SK-N-SH (cell line): ENCODE measurements around the gene LCN10. TPM values are rescaled to one million over a fixed set of nuclear protein-coding genes. Genes with fewer than 3 reads are reported as not detected.

Experiments
- CTCF ChIA-PET: fragments of 300-600, 350-600 bp; formaldehyde crosslinking; extraction: SDS; loops from one replicate; lab custom pipeline; 2021; lab: Yijun Ruan, JAX
- POLR2A ChIA-PET: fragments of 350-600 bp; sonication (Branson Sonifier 250); formaldehyde crosslinking; extraction: SDS; loops from one replicate; lab custom pipeline; 2020; ENCODE audit warnings: antibody characterized with exemption, inconsistent platforms; lab: Yijun Ruan, JAX
- DNase-seq: peaks from one replicate; pipeline ENCODE4 v3.0.0; 2012
- H2AFZ ChIP-seq: fragments of 200-600 bp; sonication (generic); 2 replicates; pipeline ENCODE4 v1.8.1; 2016; ENCODE audit warnings: antibody characterized with exemption, mild to moderate bottlenecking, low read depth
- H3F3A ChIP-seq: fragments of 200-600 bp; sonication (generic); replicated peaks from 2 replicates; pipeline ENCODE3; 2016; ENCODE audit warnings: antibody characterized with exemption, mild to moderate bottlenecking; ENCODE audit not compliant: insufficient read depth
- H3K27ac ChIP-seq, 2 experiments: fragments of 200-500 bp in 1 of 2; fragments of 200-600 bp in 1 of 2; sonication (Bioruptor generic) in 1 of 2; sonication (generic), shearing (Covaris generic) in 1 of 2; 2 replicates each; pipeline versions ENCODE4 v1.5.1 to v1.6.1; 2014 to 2016; ENCODE audit warnings: low read depth in 2 of 2, inconsistent platforms in 1 of 2, low read length in 1 of 2, mild to moderate bottlenecking in 1 of 2, mixed read lengths in 1 of 2
- H3K27me3 ChIP-seq: fragments of 200-600 bp; sonication (generic), shearing (Covaris generic); 2 replicates; pipeline ENCODE4 v1.6.1; 2016; ENCODE audit warnings: mixed run types; ENCODE audit not compliant: insufficient read depth
- H3K36me3 ChIP-seq, 2 experiments: fragments of 200-500 bp in 1 of 2; fragments of 200-600 bp in 1 of 2; sonication (Bioruptor generic) in 1 of 2; sonication (generic) in 1 of 2; replicated peaks in 1 of 2; 2 replicates each; pipeline versions ENCODE3 to v1.5.1; 2014 to 2016; ENCODE audit warnings: low read length in 1 of 2, mild to moderate bottlenecking in 1 of 2; ENCODE audit not compliant: insufficient read depth in 2 of 2, control insufficient read depth in 1 of 2
- H3K4me1 ChIP-seq, 2 experiments: fragments of 200-500 bp in 1 of 2; fragments of 200-600 bp in 1 of 2; sonication (Bioruptor generic) in 1 of 2; sonication (generic), shearing (Covaris generic) in 1 of 2; 2 replicates each; pipeline versions ENCODE4 v1.5.1 to v1.6.1; 2014 to 2016; ENCODE audit warnings: low read depth in 1 of 2, low read length in 1 of 2, mixed run types in 1 of 2; ENCODE audit not compliant: insufficient read depth in 2 of 2, control insufficient read depth in 1 of 2
- H3K4me2 ChIP-seq: fragments of 200-600 bp; sonication (generic), shearing (Covaris generic); 2 replicates; pipeline ENCODE4 v1.6.1; 2017; ENCODE audit warnings: mixed run types
- H3K4me3 ChIP-seq, 2 experiments: fragments of 200-500 bp in 1 of 2; fragments of 200-600 bp in 1 of 2; sonication (Bioruptor generic) in 1 of 2; sonication (generic), shearing (Covaris generic) in 1 of 2; 2 replicates each; pipeline versions ENCODE4 v1.5.1 to v1.8.1; 2014 to 2016; ENCODE audit warnings: low read depth in 2 of 2, inconsistent platforms in 1 of 2, low read length in 1 of 2, mild to moderate bottlenecking in 1 of 2, mixed read lengths in 1 of 2, moderate library complexity in 1 of 2
- H3K79me2 ChIP-seq: fragments of 200-600 bp; sonication (generic); 2 replicates; pipeline ENCODE4 v1.8.1; 2017; ENCODE audit warnings: mild to moderate bottlenecking; ENCODE audit not compliant: insufficient read depth
- H3K9ac ChIP-seq: fragments of 200-600 bp; sonication (generic); 2 replicates; pipeline ENCODE4 v1.6.1; 2017; ENCODE audit warnings: mixed run types
- H3K9me2 ChIP-seq: fragments of 200-600 bp; sonication (generic); 2 replicates; pipeline ENCODE4 v1.6.1; 2017; ENCODE audit warnings: mixed run types
- H3K9me3 ChIP-seq: fragments of 200-600 bp; sonication (generic); 2 replicates; pipeline ENCODE4 v1.6.1; 2017; ENCODE audit warnings: mixed run types, mild to moderate bottlenecking, moderate library complexity
- H4K20me1 ChIP-seq: fragments of 200-600 bp; sonication (generic); 2 replicates; pipeline ENCODE4 v1.6.1; 2017; ENCODE audit warnings: mild to moderate bottlenecking, mixed run types; ENCODE audit not compliant: insufficient read depth
- EZH2phosphoT487 ChIP-seq: fragments of 200-600 bp; sonication (generic); IDR thresholded peaks from 2 replicates; pipeline ENCODE4 v1.6.1; 2017; ENCODE audit warnings: low read depth, mixed run types, mild to moderate bottlenecking, antibody characterized with exemption, moderate library complexity, borderline replicate concordance
- FOXJ3 ChIP-seq: sonication (generic); formaldehyde crosslinking; IDR thresholded peaks from 2 replicates; pipeline ENCODE4 v1.5.1; 2020; ENCODE audit warnings: mild to moderate bottlenecking, missing genetic modification reagents
- NFIC ChIP-seq: IDR thresholded peaks from 2 replicates; pipeline ENCODE4 v1.4.0; 2012; ENCODE audit warnings: borderline replicate concordance
- SMC3 ChIP-seq: IDR thresholded peaks from 2 replicates; pipeline ENCODE4 v1.6.1; 2012; ENCODE audit warnings: low read depth, low read length, improper control_type of control experiment
- WGBS: methylation state at CpG from one replicate; pipeline ENCODE4 v1.1.6; 2017; ENCODE audit warnings: low lambda C conversion rate; 5-methylcytosine and 5-hydroxymethylcytosine counted together
- polyA plus RNA-seq, 3 experiments: library from polyadenylated mRNA; depleted of rRNA; stranded (reverse); fragments of >200 nt; gene quantifications; 2 replicates each; pipeline ENCODE4 v1.2.3, GENCODE V29; 2012
- TF ChIP-seq, protein P1 (sequence below): fragments of 200-600 bp; sonication (generic); IDR thresholded peaks from 2 replicates; pipeline ENCODE4 v1.6.1; 2017; ENCODE audit warnings: antibody characterized with exemption, mild to moderate bottlenecking, moderate library complexity
- TF ChIP-seq, protein P2 (sequence below): IDR thresholded peaks from 2 replicates; pipeline ENCODE4 v1.4.0; 2012; ENCODE audit warnings: low read depth

Gene LCN10
- polyA plus RNA-seq, 1 of the 3 experiments (the other 2 are of a cell fraction) = not detected

DNA sequence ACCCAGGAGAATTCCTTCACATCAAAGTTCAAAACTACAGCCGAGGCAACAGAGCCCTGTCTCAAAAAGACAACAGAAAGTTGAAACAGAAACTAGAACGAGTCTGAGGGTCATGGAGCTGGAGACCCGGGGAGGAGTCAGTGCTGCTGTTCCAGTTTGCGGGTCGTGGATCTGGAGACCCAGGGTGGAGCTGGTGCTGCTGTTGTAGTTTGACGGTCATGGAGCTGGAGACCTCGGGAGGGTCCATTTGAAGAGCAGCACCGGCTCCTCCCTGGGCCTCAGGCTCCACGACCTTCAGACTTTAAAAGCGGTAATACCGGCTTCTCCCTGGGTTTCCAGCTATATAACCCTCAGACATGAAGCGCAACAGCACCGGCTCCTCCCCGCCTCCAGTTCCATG, 34.6 kb upstream of the LCN10 start:
- no peaks in the 10 kb centered on the region for H3K4me1 ChIP-seq
- no peak overlapping the region for H3K4me3 ChIP-seq
- no peak for DNase-seq
- H2AFZ ChIP-seq = no peak overlapping the region
- no peaks in the 10 kb centered on the region for H3K9me2 ChIP-seq
- H3K4me2 ChIP-seq = no peak overlapping the region
- no peak overlapping the region for H3K9ac ChIP-seq
- H3K36me3 ChIP-seq = no peaks in the 10 kb centered on the region
- H3K27me3 ChIP-seq = peaks cover 42% of the 10 kb centered on the region
- peaks cover under 1% of the 10 kb centered on the region for H3F3A ChIP-seq
- no peaks in the 10 kb centered on the region for H3K9me3 ChIP-seq
- H4K20me1 ChIP-seq = no peaks in the 10 kb centered on the region
- TF ChIP-seq, protein P1, sequence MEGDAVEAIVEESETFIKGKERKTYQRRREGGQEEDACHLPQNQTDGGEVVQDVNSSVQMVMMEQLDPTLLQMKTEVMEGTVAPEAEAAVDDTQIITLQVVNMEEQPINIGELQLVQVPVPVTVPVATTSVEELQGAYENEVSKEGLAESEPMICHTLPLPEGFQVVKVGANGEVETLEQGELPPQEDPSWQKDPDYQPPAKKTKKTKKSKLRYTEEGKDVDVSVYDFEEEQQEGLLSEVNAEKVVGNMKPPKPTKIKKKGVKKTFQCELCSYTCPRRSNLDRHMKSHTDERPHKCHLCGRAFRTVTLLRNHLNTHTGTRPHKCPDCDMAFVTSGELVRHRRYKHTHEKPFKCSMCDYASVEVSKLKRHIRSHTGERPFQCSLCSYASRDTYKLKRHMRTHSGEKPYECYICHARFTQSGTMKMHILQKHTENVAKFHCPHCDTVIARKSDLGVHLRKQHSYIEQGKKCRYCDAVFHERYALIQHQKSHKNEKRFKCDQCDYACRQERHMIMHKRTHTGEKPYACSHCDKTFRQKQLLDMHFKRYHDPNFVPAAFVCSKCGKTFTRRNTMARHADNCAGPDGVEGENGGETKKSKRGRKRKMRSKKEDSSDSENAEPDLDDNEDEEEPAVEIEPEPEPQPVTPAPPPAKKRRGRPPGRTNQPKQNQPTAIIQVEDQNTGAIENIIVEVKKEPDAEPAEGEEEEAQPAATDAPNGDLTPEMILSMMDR = no peak
- TF ChIP-seq NFIC (no peak), FOXJ3 (CRISPR knock-in tag) (no peak)
- TF ChIP-seq, protein P2, sequence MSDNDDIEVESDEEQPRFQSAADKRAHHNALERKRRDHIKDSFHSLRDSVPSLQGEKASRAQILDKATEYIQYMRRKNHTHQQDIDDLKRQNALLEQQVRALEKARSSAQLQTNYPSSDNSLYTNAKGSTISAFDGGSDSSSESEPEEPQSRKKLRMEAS = no peak
- no peak overlapping the region for H3K27ac ChIP-seq
- no peaks in the 10 kb centered on the region for H3K79me2 ChIP-seq
- POLR2A ChIA-PET = interaction anchor here (1.4 kb wide), 1 partner anchor 49 kb away, joined by 3 read pairs; no protein-coding TSS in a partner anchor
- CTCF ChIA-PET = interaction anchor here (0.8 to 8.8 kb wide), 7 partner anchors 7 to 258 kb away, joined by 3 to 57 read pairs (median 12); partner anchors contain the start of genes ABCA2 and LCN8
- WGBS = 66% methylated on average over 12 of the region's 14 CpGs

DNA sequence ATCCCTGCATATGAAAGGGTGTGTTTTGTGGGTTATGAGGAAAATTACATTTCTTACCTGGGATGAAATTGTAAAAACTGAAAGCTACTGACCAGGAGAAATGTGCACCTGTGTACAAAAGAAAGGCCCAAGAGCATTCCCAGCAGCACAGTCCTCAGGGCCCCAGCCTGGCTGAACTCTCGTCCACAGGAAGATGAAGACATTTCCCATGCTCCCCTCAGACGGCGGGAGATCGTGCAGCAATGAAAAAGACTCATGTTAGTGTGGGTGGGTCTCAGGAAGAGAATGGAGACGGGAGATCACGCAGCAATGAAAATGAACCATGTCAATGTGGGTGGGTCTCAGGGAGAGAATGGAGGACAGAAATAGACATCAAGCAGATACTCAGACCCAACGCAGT, 34.2 kb upstream of the LCN10 start:
- Histone ChIP-seq H3K4me1 (no peaks in the 10 kb centered on the region), H3K4me3 (no peak overlapping the region), H3K9me2 (no peaks in the 10 kb centered on the region), H3K27me3 (peaks cover 42% of the 10 kb centered on the region), H3F3A (no peaks in the 10 kb centered on the region), H3K79me2 (no peaks in the 10 kb centered on the region), H3K9me3 (no peaks in the 10 kb centered on the region), H3K36me3 (no peaks in the 10 kb centered on the region), H3K27ac (no peak overlapping the region), H2AFZ (no peak overlapping the region), H4K20me1 (no peaks in the 10 kb centered on the region), H3K9ac (no peak overlapping the region), H3K4me2 (no peak overlapping the region)
- ChIA-PET CTCF (interaction anchor here (0.8 to 8.8 kb wide), 6 partner anchors 10 to 259 kb away, joined by 3 to 57 read pairs (median 11); partner anchors contain the start of genes ABCA2 and LCN8), POLR2A (no interaction called here)
- 64% methylated on average over 7 of the region's 7 CpGs for WGBS
- DNase-seq = no peak
- TF ChIP-seq EZH2phosphoT487 = no peak

DNA sequence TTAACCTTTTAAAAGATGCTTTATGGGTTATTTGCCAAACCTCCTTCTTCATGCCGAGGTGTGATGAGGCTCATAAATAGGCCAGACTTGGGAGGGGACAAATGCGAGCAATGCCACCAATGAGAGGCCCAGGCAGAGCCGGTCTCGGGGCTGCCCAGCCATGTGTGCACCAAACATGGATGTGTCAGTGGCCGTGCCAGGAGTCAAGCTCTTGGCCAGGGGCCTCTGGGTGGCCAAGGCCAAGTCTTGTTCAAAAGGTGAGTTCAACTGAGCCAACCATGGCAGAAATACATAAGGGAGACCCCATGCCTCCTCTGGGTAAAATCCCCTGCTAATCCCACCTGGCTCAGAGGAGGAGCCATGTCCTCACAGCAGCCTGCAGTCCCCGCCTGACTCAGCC, 32.5 kb upstream of the LCN10 start:
- no peaks in the 10 kb centered on the region for H3K79me2 ChIP-seq
- no peaks in the 10 kb centered on the region for H3K9me2 ChIP-seq
- ChIA-PET POLR2A (no interaction called here), CTCF (interaction anchor here (0.8 to 8.8 kb wide), 5 partner anchors 9 to 17 kb away, joined by 3 to 57 read pairs (median 5); partner anchors contain the start of gene LCN8)
- H3F3A ChIP-seq = peaks cover 2% of the 10 kb centered on the region
- no peaks in the 10 kb centered on the region for H3K9me3 ChIP-seq
- DNase-seq = no peak
- WGBS = 82% methylated on average over 6 of the region's 6 CpGs
- TF ChIP-seq SMC3 = no peak
- no peak overlapping the region for H3K4me3 ChIP-seq
- H3K27me3 ChIP-seq = peaks cover 28% of the 10 kb centered on the region
- no peak overlapping the region for H3K27ac ChIP-seq
- no peak overlapping the region for H3K4me2 ChIP-seq
- H3K4me1 ChIP-seq = no peaks in the 10 kb centered on the region
- H3K36me3 ChIP-seq = no peaks in the 10 kb centered on the region
- H4K20me1 ChIP-seq = no peaks in the 10 kb centered on the region
- H2AFZ ChIP-seq = no peak overlapping the region
- H3K9ac ChIP-seq = no peak overlapping the region
